Measurements from ENCODE around the gene TNNT2. TPM values are rescaled to one million over a fixed set of nuclear protein-coding genes. Genes with fewer than 3 reads are reported as not detected.

TNNT2 gene
- total RNA-seq, 1 experiment from 2014 or later = 22.2 TPM

DNA sequence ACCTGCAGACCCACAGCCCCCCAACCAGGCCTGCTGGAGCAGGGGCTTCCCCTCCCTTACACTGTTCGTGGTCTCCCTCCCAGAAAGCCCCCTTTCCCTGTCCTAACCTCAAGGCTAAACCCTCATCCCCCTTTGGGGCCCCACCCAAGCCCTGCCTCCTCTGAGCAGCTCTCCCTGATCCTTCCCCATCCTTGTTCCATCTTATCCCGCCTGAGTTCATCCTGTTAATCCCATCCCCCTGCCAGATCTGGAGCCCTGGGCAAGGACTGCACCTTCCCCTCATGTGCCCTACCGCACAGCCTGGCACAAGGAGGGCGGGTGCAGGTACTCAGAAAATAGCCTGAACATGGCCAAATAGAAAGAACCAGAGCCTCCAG, 6.9 kb upstream of the TNNT2 start:
- in situ Hi-C loops (cut with HindIII; ENCODE audit: low sequenced_read_pairs) = no loop called here
- no peak for DNase-seq (ENCODE audit: low spot score)

GRCh38 chr1:201383647-201384405, 6.3 kb upstream of the TNNT2 start:
- in situ Hi-C loops (cut with HindIII; ENCODE audit: low sequenced_read_pairs) = no loop called here
- no peak for DNase-seq (ENCODE audit: low spot score)

DNA sequence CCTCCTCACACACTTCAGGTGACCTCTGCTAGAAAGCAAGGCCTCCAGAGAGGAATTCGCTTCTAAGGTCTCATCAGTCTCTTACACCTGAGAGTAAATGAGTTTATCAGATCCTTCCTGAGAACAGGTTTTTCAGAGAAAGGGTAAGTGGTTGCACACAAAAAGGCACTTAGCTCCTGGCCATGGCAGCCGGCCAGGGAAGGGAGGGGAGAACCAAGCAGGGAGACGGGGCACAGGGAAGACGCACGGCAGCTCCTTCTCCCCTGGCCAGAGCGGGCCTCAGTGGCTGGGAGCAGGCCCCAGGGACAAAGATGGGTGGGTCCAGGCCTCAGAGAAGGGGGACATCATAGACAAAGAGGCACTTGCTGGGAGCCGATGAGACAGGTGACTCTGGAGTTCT, 3.6 kb upstream of the TNNT2 start:
- DNase-seq (ENCODE audit: low spot score) = no peak
- in situ Hi-C loops (cut with HindIII; ENCODE audit: low sequenced_read_pairs) = no loop called here

DNA sequence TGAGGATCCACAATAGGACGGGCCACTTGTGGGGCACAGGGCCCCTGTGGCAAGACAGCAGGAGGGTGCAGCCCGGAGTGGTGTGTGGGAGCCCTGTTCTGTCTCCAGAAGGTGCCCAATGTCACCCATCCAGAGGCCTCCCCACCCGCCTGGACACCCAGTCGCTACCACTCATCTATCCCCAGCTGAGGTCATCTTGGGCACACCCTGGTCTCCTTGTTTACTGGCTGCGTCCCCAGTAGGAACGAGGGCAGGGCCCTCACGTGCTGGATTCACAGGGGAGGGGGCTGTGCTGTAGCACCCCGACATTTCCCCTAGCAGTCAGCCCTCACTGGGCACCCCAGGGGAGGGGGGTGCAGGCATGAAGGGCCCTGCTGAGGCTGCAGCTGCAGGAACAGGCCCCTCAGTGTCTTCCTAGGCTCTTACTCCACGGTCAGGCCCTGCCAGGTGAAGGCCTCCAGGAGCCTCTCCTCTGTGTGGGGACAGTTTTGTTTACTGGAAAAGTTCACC, 2.3 kb upstream of the TNNT2 start:
- in situ Hi-C loops (cut with HindIII; ENCODE audit: low sequenced_read_pairs) = no loop called here
- no peak for DNase-seq (ENCODE audit: low spot score)

GRCh38 chr1:201378804-201379203, 1.3 kb upstream of the TNNT2 start:
- DNase-seq (ENCODE audit: low spot score) = no peak
- in situ Hi-C loops (cut with HindIII; ENCODE audit: low sequenced_read_pairs) = no loop called here

DNA sequence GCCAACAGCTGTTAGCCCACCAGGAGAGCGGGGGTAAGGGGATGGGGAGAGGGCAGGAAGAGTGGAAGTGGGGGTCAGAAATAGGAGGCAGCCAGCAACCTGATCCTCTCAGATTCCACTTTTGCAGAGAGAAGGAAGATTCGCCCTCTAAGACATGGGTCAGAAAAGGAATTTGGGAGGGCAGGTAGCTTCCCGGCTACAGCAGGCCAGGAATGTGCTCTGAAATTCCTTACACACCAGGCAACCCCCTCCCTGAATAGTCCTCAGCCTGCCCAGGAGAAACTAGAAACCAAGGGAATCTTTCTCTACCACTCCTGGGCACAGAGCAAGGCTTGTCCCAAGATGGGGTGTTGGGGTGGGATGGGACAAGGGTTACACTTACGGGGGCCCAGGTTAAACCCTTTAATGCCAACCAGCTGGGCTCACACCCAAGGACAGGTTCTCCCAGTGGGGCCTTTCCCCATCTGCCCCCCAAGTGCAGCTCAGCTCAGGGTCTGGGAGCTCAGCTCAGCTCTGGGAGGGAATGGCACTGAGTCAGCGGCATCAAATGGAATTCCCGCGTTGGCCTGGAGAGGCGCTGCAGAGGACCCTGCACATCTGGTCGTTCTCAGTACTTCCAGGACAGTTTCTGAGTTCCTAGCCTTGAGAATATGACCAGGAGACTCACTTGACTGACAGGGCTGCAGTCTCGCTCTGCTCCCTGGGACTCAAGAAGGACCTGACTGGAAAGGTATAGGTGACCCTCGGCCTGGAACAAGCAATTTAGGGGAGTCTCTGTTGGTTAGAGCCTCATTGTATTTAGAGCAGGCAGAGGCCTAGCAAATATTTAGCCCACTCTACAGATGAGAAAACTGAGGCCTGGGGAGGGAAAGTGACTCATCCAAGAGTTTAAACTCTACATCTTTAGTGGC, 761 bp downstream of the TNNT2 start:
- in situ Hi-C loops (cut with HindIII; ENCODE audit: low sequenced_read_pairs) = no loop called here
- peak; percentile 48 for DNase-seq (ENCODE audit: low spot score)

DNA sequence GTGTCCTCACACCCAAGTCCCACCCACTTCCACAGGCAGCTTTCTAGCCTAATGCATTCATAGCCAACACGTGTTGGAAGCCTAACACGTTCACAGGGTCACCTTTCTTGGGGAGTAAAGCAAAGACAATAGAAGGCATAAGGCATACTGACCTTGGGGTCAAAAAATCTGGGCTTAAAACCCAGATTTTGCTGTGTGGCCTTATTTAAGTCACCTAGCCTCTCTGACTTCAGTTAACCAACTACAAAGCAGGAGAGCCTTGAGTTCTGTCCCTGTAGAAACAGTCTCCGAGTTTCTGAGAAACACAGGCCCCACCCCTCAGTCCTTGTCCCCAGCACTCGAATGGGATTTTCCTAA, 1.4 kb downstream of the TNNT2 start:
- in situ Hi-C loops (cut with HindIII; ENCODE audit: low sequenced_read_pairs) = no loop called here
- no peak for DNase-seq (ENCODE audit: low spot score)

DNA sequence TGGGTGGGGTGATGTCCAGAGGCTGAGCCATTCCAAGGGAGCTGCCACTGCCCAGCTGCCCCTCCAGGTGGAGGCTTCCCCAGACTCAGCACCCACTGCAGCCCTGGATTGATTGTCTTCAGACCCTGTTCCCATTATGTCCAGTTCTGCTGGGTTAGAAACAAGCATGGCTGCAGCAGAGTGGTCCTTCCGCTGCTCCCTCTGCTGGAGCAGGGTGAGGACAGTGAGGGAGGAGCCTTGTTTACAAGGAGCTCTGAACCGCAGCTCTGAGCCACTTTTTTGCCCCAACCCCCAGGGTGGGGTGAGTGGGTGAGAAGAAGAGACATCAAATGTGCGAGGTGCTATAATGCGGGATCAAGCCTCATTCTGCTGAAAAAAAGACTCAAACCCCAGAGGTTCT, 2.3 kb downstream of the TNNT2 start:
- in situ Hi-C loops (cut with HindIII; ENCODE audit: low sequenced_read_pairs) = no loop called here
- DNase-seq (ENCODE audit: low spot score) = no peak

- DNase-seq (ENCODE audit: low spot score) = no peak
- in situ Hi-C loops (cut with HindIII; ENCODE audit: low sequenced_read_pairs) = no loop called here
Measured at GRCh38 chr1:201374364-201374763, 3.1 kb downstream of the TNNT2 start.

- in situ Hi-C loops (cut with HindIII; ENCODE audit: low sequenced_read_pairs) = no loop called here
- no peak for DNase-seq (ENCODE audit: low spot score)
Measured at GRCh38 chr1:201371792-201372191, 5.7 kb downstream of the TNNT2 start.

DNA sequence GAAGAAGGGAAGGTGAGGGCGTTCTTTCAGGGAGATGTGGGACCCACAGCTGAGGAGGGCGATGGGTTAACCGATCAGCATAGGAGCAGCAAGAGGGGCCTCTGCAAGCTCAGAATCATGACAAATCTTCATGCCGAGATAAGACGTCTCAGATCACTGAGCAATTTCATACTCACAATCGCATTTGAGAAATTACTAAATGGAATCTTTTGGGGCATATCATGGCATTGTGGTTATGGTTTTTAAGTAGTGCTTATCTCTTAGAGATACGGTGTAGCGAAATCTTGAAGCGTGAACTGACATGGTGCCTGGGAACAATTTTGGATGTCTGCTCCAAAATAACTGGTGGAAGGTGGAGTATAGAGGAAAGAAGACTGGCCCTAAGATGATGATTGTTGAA, 6.2 kb downstream of the TNNT2 start:
- in situ Hi-C loops (cut with HindIII; ENCODE audit: low sequenced_read_pairs) = no loop called here
- no peak for DNase-seq (ENCODE audit: low spot score)

DNA sequence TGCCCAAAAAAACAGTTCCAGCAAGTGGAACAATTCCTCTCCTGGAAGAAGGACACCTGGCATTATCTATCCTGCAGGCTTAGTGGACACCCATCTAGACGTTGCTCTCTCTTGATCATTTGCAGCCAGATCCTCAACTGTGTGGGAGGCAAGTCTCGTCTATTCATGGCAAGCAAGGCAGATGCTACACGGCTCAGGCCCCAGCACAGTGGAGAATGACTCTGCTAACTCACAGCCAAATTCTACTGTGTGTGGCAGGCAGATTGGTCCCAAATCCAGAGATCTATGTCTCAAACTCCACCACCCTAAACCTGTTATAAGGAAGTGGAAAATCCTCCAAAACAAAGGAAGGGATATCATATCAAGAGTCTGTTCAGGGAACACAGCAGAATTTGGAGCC, 7.0 kb downstream of the TNNT2 start:
- no peak for DNase-seq (ENCODE audit: low spot score)
- in situ Hi-C loops (cut with HindIII; ENCODE audit: low sequenced_read_pairs) = no loop called here

- DNase-seq (ENCODE audit: low spot score) = no peak
- in situ Hi-C loops (cut with HindIII; ENCODE audit: low sequenced_read_pairs) = no loop called here
Measured at GRCh38 chr1:201369209-201369608, 8.3 kb downstream of the TNNT2 start.

DNA sequence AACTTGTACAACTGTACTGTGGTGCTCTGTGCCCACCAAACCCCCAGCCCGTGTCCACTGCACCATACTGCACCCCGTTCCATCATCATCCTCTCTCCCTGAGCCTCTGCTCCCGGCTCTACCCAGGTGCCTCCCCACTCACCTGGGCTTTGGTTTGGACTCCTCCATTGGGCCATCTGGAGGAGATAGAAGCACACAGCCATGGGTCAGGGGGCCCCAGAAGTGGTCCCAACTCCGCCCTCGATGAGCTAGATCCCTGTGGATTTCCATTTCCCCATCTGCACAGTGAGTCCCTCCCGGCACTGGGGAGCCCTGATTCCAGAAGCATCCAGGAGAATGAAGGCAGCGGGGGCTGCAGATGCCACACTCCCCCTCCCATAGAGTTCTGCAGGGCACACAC, 10.8 kb downstream of the TNNT2 start:
- in situ Hi-C loops (cut with HindIII; ENCODE audit: low sequenced_read_pairs) = no loop called here
- DNase-seq (ENCODE audit: low spot score) = no peak

DNA sequence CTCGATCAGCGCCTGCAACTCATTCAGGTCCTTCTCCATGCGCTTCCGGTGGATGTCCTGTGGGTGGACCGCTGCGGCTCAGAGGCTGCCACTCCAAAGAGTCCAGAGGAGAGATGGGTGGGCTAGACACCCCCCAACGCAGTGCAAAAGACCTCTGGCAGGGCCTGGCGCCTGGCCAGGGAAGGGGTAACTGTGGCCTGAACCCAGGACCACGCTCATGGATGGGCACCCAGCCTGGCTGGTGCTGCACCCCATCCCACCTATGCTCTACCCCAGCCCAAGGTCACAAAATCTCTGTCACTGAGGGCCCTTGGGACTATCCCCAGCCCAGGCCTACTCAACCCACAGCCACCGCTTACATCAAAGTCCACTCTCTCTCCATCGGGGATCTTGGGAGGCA, 12.2 kb downstream of the TNNT2 start:
- in situ Hi-C loops (cut with HindIII; ENCODE audit: low sequenced_read_pairs) = no loop called here
- DNase-seq (ENCODE audit: low spot score) = no peak

DNA sequence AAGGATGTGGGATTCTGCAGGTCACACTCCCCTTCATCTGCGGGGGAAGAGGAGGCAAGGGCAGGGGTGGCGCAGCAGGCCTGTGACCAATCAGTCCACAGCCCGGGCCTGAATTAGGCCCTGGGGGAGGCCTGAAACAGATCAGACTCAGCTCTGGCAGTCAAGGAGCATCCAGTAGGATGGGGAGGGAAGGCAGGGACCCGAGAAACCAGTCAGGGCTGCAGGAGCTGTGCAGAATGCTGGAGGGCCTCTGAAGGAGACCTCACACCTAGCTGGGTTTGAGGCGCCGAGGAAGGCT, 12.7 kb downstream of the TNNT2 start:
- DNase-seq (ENCODE audit: low spot score) = no peak
- in situ Hi-C loops (cut with HindIII; ENCODE audit: low sequenced_read_pairs) = no loop called here

- in situ Hi-C loops (cut with HindIII; ENCODE audit: low sequenced_read_pairs) = no loop called here
- DNase-seq (ENCODE audit: low spot score) = no peak
Measured at GRCh38 chr1:201363467-201363866, 14.0 kb downstream of the TNNT2 start.

DNA sequence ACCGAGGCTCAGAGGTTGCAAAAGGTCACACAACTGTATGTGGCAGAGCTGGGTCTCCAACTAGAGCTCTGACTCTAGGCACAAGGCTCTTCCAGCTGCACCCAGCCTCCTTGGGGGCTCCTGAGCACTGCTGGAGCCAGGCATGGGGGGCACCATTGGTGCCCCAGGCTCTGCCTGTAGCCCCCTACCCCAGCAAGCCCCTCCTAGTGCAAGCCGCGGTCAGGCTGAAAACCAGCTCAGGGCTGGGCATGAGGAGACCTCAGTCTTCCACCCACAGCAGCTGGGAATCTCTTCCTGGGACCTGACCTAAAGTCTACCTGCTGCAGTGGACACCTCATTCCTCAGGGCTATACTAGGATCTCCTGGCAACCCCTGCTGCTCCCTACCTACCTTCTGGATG, 14.6 kb downstream of the TNNT2 start:
- in situ Hi-C loops (cut with HindIII; ENCODE audit: low sequenced_read_pairs) = no loop called here
- no peak for DNase-seq (ENCODE audit: low spot score)

DNA sequence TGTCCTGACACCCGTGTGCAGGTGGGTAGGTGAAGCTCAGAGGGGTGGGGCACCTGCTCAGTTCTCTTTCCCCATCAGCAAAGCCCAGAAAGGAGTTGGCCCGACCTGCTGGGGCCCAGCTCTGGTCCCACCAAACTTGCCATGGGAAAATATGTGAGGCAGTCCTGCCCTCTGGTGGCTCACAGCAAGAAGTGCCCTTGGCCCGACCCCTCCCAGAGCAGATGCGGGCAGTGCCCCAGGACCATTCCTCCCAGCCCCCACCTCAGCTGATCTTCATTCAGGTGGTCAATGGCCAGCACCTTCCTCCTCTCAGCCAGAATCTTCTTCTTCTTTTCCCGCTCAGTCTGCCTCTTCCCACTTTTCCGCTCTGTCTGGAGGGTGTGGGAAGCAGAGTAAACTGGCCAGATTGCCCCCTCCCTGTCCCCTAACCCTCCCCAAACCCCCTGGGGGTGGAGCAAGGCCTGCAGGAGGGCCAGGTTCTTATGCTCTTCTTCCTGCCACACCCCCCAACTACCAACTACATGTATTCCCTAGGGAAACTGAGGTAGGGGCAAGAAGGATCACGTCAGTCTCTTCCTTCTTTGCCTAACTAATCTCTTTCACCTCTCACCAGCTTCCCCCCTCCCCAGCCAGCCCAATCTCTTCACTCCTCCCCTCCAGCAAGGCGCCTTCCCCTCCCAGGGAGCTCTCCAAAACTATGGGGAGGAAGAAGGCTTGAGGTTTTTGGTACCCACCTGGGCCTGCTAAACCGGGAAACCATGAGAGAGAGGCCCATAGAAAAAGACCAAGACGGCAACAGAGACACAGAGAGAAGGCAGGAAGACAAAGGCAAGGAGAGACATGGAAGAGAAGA, 15.6 kb downstream of the TNNT2 start:
- DNase-seq (ENCODE audit: low spot score) = peak; percentile 30
- in situ Hi-C loops (cut with HindIII; ENCODE audit: low sequenced_read_pairs) = no loop called here
